Thyroid gland (tissue), 4 donors: ENCODE results near the gene ARL4A. TPM values are rescaled to one million over a fixed set of nuclear protein-coding genes. Genes with fewer than 3 reads are reported as not detected.
A peak's percentile ranks its signal among the peaks of the same experiment; 100 is the strongest.

Experiments
- DNase-seq, 2 donors: peaks; one replicate each; pipeline ENCODE4 v3.0.0-alpha.2; 2019
- H3K27ac ChIP-seq, 3 donors: fragments of 200-600 bp; sonication (generic); 1 replicate in 2 of 3; 2 replicates in 1 of 3; pipeline ENCODE4 v1.5.1; 2016 to 2019; ENCODE audit warnings: mild to moderate bottlenecking in 1 of 3, moderate library complexity in 1 of 3
- H3K27me3 ChIP-seq: fragments of 200-600 bp; sonication (generic); one replicate; pipeline ENCODE4 v1.5.1; 2019
- H3K36me3 ChIP-seq, 2 donors: fragments of 200-600 bp; sonication (generic); one replicate each; pipeline ENCODE4 v1.5.1; 2016 to 2019
- H3K4me1 ChIP-seq, 2 donors: fragments of 200-600 bp; sonication (generic); one replicate each; pipeline ENCODE4 v1.5.1; 2017 to 2019
- H3K4me3 ChIP-seq, 3 donors: fragments of 200-600 bp; sonication (generic); replicated peaks in 1 of 3; 1 replicate in 2 of 3; 2 replicates in 1 of 3; pipeline ENCODE4 v1.5.1; 2016; ENCODE audit warnings: mild to moderate bottlenecking in 1 of 3
- H3K9me3 ChIP-seq: fragments of 200-600 bp; sonication (generic); one replicate; pipeline ENCODE4 v1.5.1; 2017
- CTCF ChIP-seq, 6 experiments: fragments of 200-600 bp in 3 of 6; fragments of 450-650 bp in 3 of 6; sonication (generic) in 3 of 6; IDR thresholded peaks; one replicate each; pipeline ENCODE4 v1.5.1; 2016 to 2019; ENCODE audit warnings: antibody characterized with exemption in 6 of 6, mild to moderate bottlenecking in 2 of 6, inconsistent platforms in 1 of 6, moderate library complexity in 1 of 6
- POLR2A ChIP-seq, 2 donors: fragments of 450-650 bp; IDR thresholded peaks; one replicate each; pipeline ENCODE4 v1.6.1; 2017; ENCODE audit warnings: antibody characterized with exemption in 2 of 2, mild to moderate bottlenecking in 2 of 2, moderate library complexity in 1 of 2
- WGBS, 2 donors: methylation state at CpG; one replicate each; pipeline ENCODE4 v1.1.5; 2017; 5-methylcytosine and 5-hydroxymethylcytosine counted together
- intact Hi-C: fragments of 100-400 bp; cut with DNase I; formaldehyde crosslinking; loops from one replicate; pipeline ENCODE4 v1.15.1; 2023
- small RNA-seq: library from RNA; depleted of rRNA; stranded (forward); fragments of <200 nt; gene quantifications from one replicate; pipeline ENCODE3, GENCODE V24; 2016
- total RNA-seq, 4 donors: library from RNA; depleted of rRNA; stranded (reverse); fragments of >200 nt; gene quantifications; one replicate each; pipeline ENCODE4 v1.2.3, GENCODE V29; 2016

Gene ARL4A
- total RNA-seq, 4 donors from 2014 or later = 30.6 to 87.6 (median 43.4) TPM

DNA sequence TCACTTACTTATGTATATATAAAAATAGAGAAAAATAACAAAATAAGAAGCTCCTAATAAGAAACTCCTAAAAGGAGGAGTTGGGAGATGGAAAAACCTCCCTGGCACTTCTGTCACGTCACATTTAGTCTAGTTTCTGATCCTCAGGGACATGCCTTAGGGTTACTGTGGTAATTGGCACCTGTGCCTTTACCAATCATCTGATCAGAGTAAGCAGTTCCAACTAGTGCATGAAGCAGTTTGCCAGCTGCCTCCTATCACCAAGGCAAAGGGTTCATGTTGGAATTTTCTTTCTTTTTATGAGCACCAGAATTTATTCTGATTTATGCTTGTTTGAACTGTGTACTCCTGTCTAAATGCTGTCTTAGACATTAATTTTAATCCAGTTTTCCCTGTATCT is 49.9 kb downstream of the ARL4A start:
- WGBS, 2 donors = 47 to 59% methylated on average over 1 of the region's 1 CpG
- Histone ChIP-seq H3K4me3 (no peak overlapping the region), H3K27ac (peak overlapping the region in 1 of 3 donors; percentile 32), H3K4me1 (peaks cover 7 to 21% of the 10 kb centered on the region in 2 donors), H3K9me3 (no peaks in the 10 kb centered on the region), H3K27me3 (no peaks in the 10 kb centered on the region), H3K36me3 (no peaks in the 10 kb centered on the region)
- no peak for DNase-seq
- no peak for TF ChIP-seq POLR2A (IDR thresholded peaks at IDR 0.05)
- TF ChIP-seq CTCF (IDR thresholded peaks at IDR 0.05) = no peak
- intact Hi-C loops = no loop called here

DNA sequence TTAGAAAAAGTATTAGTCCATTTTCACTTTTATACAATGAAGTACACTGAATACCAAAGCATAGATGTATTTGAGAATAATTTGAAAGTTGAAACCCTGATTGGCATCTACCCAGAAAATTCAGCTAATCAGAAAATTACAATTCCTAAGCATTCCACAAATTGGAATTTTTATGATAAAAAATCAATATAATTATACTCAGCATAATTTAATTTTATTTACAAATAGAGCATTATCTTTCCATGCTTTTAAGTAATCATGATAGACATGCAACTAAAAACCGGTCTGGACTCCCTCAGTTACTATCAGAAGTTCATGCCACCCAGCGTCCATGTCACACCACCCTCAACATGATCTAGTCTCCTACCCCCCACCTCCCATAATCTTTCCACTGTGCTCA is 50.4 kb downstream of the ARL4A start:
- peak overlapping the region in 2 of 3 donors; percentile 32 to 49 for H3K27ac ChIP-seq
- TF ChIP-seq POLR2A (IDR thresholded peaks at IDR 0.05) (no peak), CTCF (IDR thresholded peaks at IDR 0.05) (no peak)
- H3K4me3 ChIP-seq = no peak overlapping the region
- 95% methylated on average over 2 of the region's 2 CpGs for WGBS, 2 donors
- H3K27me3 ChIP-seq = no peaks in the 10 kb centered on the region
- no peaks in the 10 kb centered on the region for H3K36me3 ChIP-seq
- no peaks in the 10 kb centered on the region for H3K9me3 ChIP-seq
- peaks cover 7 to 21% of the 10 kb centered on the region in 2 donors for H3K4me1 ChIP-seq
- no peak for DNase-seq
- intact Hi-C loops = no loop called here

DNA sequence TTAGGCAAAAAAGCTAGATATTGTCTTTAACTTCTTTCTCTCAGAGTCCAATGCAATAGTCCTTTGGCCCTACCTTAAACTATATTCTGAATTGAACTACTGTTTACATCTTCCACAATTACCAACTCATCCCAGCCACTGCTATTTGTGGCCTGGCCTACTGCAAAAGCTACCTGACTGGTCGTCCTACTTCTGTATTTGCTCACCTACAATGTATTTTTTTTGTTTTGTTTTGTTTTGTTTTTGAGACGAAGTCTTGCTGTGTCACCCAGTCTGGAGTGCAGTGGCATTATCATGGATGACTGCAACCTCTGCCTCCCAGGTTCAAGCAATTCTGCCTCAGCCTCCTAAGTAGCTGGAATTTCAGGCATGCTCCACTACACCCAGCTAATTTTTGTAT is 51.2 kb downstream of the ARL4A start:
- 19 to 25% methylated on average over 2 of the region's 2 CpGs for WGBS, 2 donors
- Histone ChIP-seq H3K27ac (peak overlapping the region in 2 of 3 donors; percentile 32 to 49), H3K36me3 (no peaks in the 10 kb centered on the region)

More for the DNA sequence above, 51.2 kb downstream of the ARL4A start:
- TF ChIP-seq CTCF (IDR thresholded peaks at IDR 0.05) (no peak), POLR2A (IDR thresholded peaks at IDR 0.05) (no peak)
- peak; percentile 5 to 28 for DNase-seq
- no peaks in the 10 kb centered on the region for H3K27me3 ChIP-seq
- H3K4me1 ChIP-seq = peaks cover 7 to 21% of the 10 kb centered on the region in 2 donors
- intact Hi-C loops = no loop called here
- H3K4me3 ChIP-seq = no peak overlapping the region
- H3K9me3 ChIP-seq = no peaks in the 10 kb centered on the region

Small RNA genes lying within 50 kb of the gene (small RNA-seq; reads per million reads assigned to genes)
- not detected for gene RF00264

Other genes starting within 250 kb of the ARL4A start
- 1 to 10 TPM in 3 of 4 donors, under 1 TPM in 1; 0.67 to 8.4 (median 3.5) TPM for gene SCIN, start 116.9 kb upstream of the ARL4A start, total RNA-seq